HG02763 (cell line): Measurements from ENCODE around the gene PIERCE2.
"Not testable (repeated sequence)": the region's sequence is repeated elsewhere in the genome, so short reads cannot be mapped to it uniquely, and the experiment has no call there.

Experiments
- ATAC-seq: cut with Tn5 transposase; IDR thresholded peaks from one replicate; pipeline ENCODE4 v1.9.1; 2021; ENCODE audit warnings: mild to moderate bottlenecking, moderate library complexity; ENCODE audit not compliant: unreplicated experiment

Gene PIERCE2

GRCh38 chr15:55422089-55422488 lies 13.8 kb downstream of the PIERCE2 start:
- no peak for ATAC-seq

- ATAC-seq, result no peak
Measured at GRCh38 chr15:55434989-55435825, 26.9 kb downstream of the PIERCE2 start.

GRCh38 chr15:55443141-55443540 lies 34.8 kb downstream of the PIERCE2 start:
- ATAC-seq, result not testable (repeated sequence)

GRCh38 chr15:55445936-55446335 lies 37.6 kb downstream of the PIERCE2 start:
- ATAC-seq, result not testable (repeated sequence)

GRCh38 chr15:55446379-55447029 lies 38.2 kb downstream of the PIERCE2 start:
- not testable (repeated sequence) for ATAC-seq

- not testable (repeated sequence) for ATAC-seq
Measured at GRCh38 chr15:55447030-55447394, 38.7 kb downstream of the PIERCE2 start.

- ATAC-seq, result no peak
Measured at GRCh38 chr15:55457401-55458022, 49.2 kb downstream of the PIERCE2 start.

- no peak for ATAC-seq
Measured at GRCh38 chr15:55461447-55461846, 53.2 kb downstream of the PIERCE2 start.

GRCh38 chr15:55468321-55468720 lies 60.0 kb downstream of the PIERCE2 start:
- ATAC-seq, result no peak
